Measurements from ENCODE around the gene UHRF2.

- TF ChIP-seq CTCF (IDR thresholded peaks at IDR 0.05; ENCODE audit: low read depth, low read length) = no peak
- no peak for TF ChIP-seq EZH2phosphoT487 (IDR thresholded peaks at IDR 0.05; ENCODE audit: low read depth)
These were observed 3.2 kb upstream of the UHRF2 start for GRCh38 chr9:6409811-6410210.
